GM18907 (cell line): Measurements from ENCODE around the gene CNPY1.
"Not testable (repeated sequence)": the region's sequence is repeated elsewhere in the genome, so short reads cannot be mapped to it uniquely, and the experiment has no call there.

Experiments
- ATAC-seq: cut with Tn5 transposase; IDR thresholded peaks from one replicate; pipeline ENCODE4 v1.9.1; 2021; ENCODE audit warnings: mild to moderate bottlenecking, moderate library complexity; ENCODE audit not compliant: unreplicated experiment

The CNPY1 gene

GRCh38 chr7:155579565-155579964 is 33.2 kb upstream of the CNPY1 start:
- no peak for ATAC-seq

- ATAC-seq, result no peak
Measured at GRCh38 chr7:155578016-155578415, 31.7 kb upstream of the CNPY1 start.

GRCh38 chr7:155577509-155577905 is 31.1 kb upstream of the CNPY1 start:
- no peak for ATAC-seq

- ATAC-seq, result no peak
Measured at GRCh38 chr7:155576900-155577508, 30.6 kb upstream of the CNPY1 start.

GRCh38 chr7:155576416-155576815 is 30.1 kb upstream of the CNPY1 start:
- no peak for ATAC-seq

- no peak for ATAC-seq
Measured at GRCh38 chr7:155574556-155575290, 28.4 kb upstream of the CNPY1 start.

GRCh38 chr7:155571581-155572345 is 25.4 kb upstream of the CNPY1 start:
- ATAC-seq, result no peak

GRCh38 chr7:155570991-155571390 is 24.6 kb upstream of the CNPY1 start:
- no peak for ATAC-seq

GRCh38 chr7:155570171-155570958 is 24.0 kb upstream of the CNPY1 start:
- ATAC-seq, result no peak

GRCh38 chr7:155569681-155570080 is 23.3 kb upstream of the CNPY1 start:
- ATAC-seq, result no peak

- no peak for ATAC-seq
Measured at GRCh38 chr7:155568842-155569494, 22.6 kb upstream of the CNPY1 start.

GRCh38 chr7:155568333-155568660 is 21.9 kb upstream of the CNPY1 start:
- no peak for ATAC-seq

GRCh38 chr7:155567646-155568332 is 21.4 kb upstream of the CNPY1 start:
- ATAC-seq, result no peak

GRCh38 chr7:155566011-155566836 is 19.9 kb upstream of the CNPY1 start:
- no peak for ATAC-seq

GRCh38 chr7:155565596-155565995 is 19.2 kb upstream of the CNPY1 start:
- ATAC-seq, result no peak

- ATAC-seq, result not testable (repeated sequence)
Measured at GRCh38 chr7:155562976-155563375, 16.6 kb upstream of the CNPY1 start.

GRCh38 chr7:155562106-155562505 is 15.7 kb upstream of the CNPY1 start:
- no peak for ATAC-seq

GRCh38 chr7:155560982-155561686 is 14.8 kb upstream of the CNPY1 start:
- no peak for ATAC-seq
